HEK293T (cell line): ENCODE results near the gene TGFBR2.

Experiments
- BHLHE40 ChIP-seq: fragments of 450-650 bp; IDR thresholded peaks from 2 replicates; pipeline ENCODE4 v1.6.1; 2016; ENCODE audit warnings: mild to moderate bottlenecking, moderate library complexity, borderline replicate concordance
- FOXK2 ChIP-seq: fragments of 450-650 bp; IDR thresholded peaks from 2 replicates; pipeline ENCODE4 v1.6.1; 2016; ENCODE audit warnings: mild to moderate bottlenecking
- LEF1 ChIP-seq: fragments of 450-650 bp; IDR thresholded peaks from 2 replicates; pipeline ENCODE4 v1.6.1; 2017; ENCODE audit warnings: mild to moderate bottlenecking, borderline replicate concordance
- SP1 ChIP-seq: fragments of 450-650 bp; IDR thresholded peaks from 2 replicates; pipeline ENCODE4 v1.6.1; 2017
- TARDBP ChIP-seq: fragments of 450-650 bp; IDR thresholded peaks from 2 replicates; pipeline ENCODE4 v1.6.1; 2016

- TF ChIP-seq TARDBP (no peak), BHLHE40 (no peak), FOXK2 (no peak), LEF1 (no peak), SP1 (no peak)
These were observed 116.8 kb downstream of the TGFBR2 start for GRCh38 chr3:30723211-30723610.
